Mesenchymal stem cell (in vitro differentiated cells and primary cell): ENCODE results near the gene TGFBI.

Experiments used
- DNase-seq: peaks from one replicate; pipeline ENCODE4 v3.0.0-alpha.2; 2013
- H2AFZ ChIP-seq: one replicate; pipeline ENCODE4 v1.6.1; 2013; ENCODE audit warnings: low read depth, mild to moderate bottlenecking, control low read depth, inconsistent platforms, low read length, moderate library complexity
- H2AK5ac ChIP-seq: 2 replicates; pipeline ENCODE4 v1.6.1; 2013; ENCODE audit warnings: low read length, moderate library complexity, mild to moderate bottlenecking, inconsistent platforms; ENCODE audit not compliant: severe bottlenecking
- H2BK120ac ChIP-seq: one replicate; pipeline ENCODE4 v1.6.1; 2013; ENCODE audit warnings: low read depth, mild to moderate bottlenecking, inconsistent platforms, low read length, moderate library complexity
- H2BK12ac ChIP-seq, 2 experiments: one replicate each; pipeline ENCODE4 v1.6.1; 2013; ENCODE audit warnings: inconsistent platforms in 2 of 2, low read length in 2 of 2, mild to moderate bottlenecking in 2 of 2, moderate library complexity in 2 of 2, control low read depth in 1 of 2
- H2BK15ac ChIP-seq: one replicate; pipeline ENCODE4 v1.6.1; 2013; ENCODE audit warnings: mild to moderate bottlenecking, low read depth, inconsistent platforms; ENCODE audit not compliant: poor library complexity, severe bottlenecking
- H2BK5ac ChIP-seq: 2 replicates; pipeline ENCODE4 v1.6.1; 2013; ENCODE audit warnings: low read depth, mild to moderate bottlenecking, low read length, control low read depth, inconsistent platforms; ENCODE audit not compliant: poor library complexity, severe bottlenecking
- H3K14ac ChIP-seq, 2 experiments: one replicate each; pipeline ENCODE4 v1.6.1; 2013; ENCODE audit warnings: inconsistent platforms in 2 of 2, low read length in 2 of 2, control low read depth in 1 of 2, mild to moderate bottlenecking in 1 of 2, moderate library complexity in 1 of 2
- H3K18ac ChIP-seq, 2 experiments: one replicate each; pipeline ENCODE4 v1.6.1; 2013; ENCODE audit warnings: inconsistent platforms in 2 of 2, low read length in 2 of 2, control low read depth in 1 of 2, low read depth in 1 of 2, mild to moderate bottlenecking in 1 of 2
- H3K23ac ChIP-seq, 2 experiments: one replicate each; pipeline ENCODE4 v1.6.1; 2013; ENCODE audit warnings: inconsistent platforms in 2 of 2, low read length in 2 of 2, mild to moderate bottlenecking in 2 of 2, moderate library complexity in 2 of 2, control low read depth in 1 of 2
- H3K27ac ChIP-seq: 2 replicates; pipeline ENCODE4 v1.5.1; 2013; ENCODE audit warnings: mild to moderate bottlenecking, moderate library complexity, low read length, control low read depth, inconsistent platforms; ENCODE audit not compliant: poor library complexity, severe bottlenecking
- H3K27me3 ChIP-seq, 2 experiments: 2 replicates each; pipeline versions ENCODE4 v1.6.1 to v1.7.0; 2013; ENCODE audit warnings: low read length in 2 of 2, mild to moderate bottlenecking in 2 of 2, moderate library complexity in 2 of 2, control low read depth in 1 of 2, inconsistent platforms in 1 of 2; ENCODE audit not compliant: control insufficient read depth in 1 of 2, insufficient read depth in 1 of 2
- H3K36me3 ChIP-seq, 2 experiments: 2 replicates each; pipeline versions ENCODE4 v1.6.1 to v1.7.0; 2013; ENCODE audit warnings: low read length in 2 of 2, control low read depth in 1 of 2, inconsistent platforms in 1 of 2, low read depth in 1 of 2, mild to moderate bottlenecking in 1 of 2; ENCODE audit not compliant: insufficient read depth in 2 of 2, control insufficient read depth in 1 of 2
- H3K4ac ChIP-seq, 2 experiments: one replicate each; pipeline ENCODE4 v1.6.1; 2013; ENCODE audit warnings: inconsistent platforms in 2 of 2, low read length in 2 of 2, mild to moderate bottlenecking in 2 of 2, moderate library complexity in 2 of 2, control low read depth in 1 of 2, low read depth in 1 of 2
- H3K4me1 ChIP-seq: 2 replicates; pipeline ENCODE4 v1.6.1; 2013; ENCODE audit warnings: low read depth, low read length, control low read depth; ENCODE audit not compliant: control insufficient read depth, insufficient read depth
- H3K4me2 ChIP-seq: 2 replicates; pipeline ENCODE4 v1.6.1; 2013; ENCODE audit warnings: low read length, mild to moderate bottlenecking, inconsistent platforms; ENCODE audit not compliant: poor library complexity, severe bottlenecking
- H3K4me3 ChIP-seq, 2 experiments: 2 replicates each; pipeline versions ENCODE4 v1.5.1 to v1.7.0; 2013; ENCODE audit warnings: low read length in 2 of 2, mild to moderate bottlenecking in 2 of 2, control low read depth in 1 of 2, low read depth in 1 of 2; ENCODE audit not compliant: insufficient read depth in 1 of 2
- H3K79me1 ChIP-seq: replicated peaks from 2 replicates; pipeline ENCODE4 v1.6.1; 2013; ENCODE audit warnings: mild to moderate bottlenecking, control low read depth, low read length, inconsistent platforms; ENCODE audit not compliant: poor library complexity, severe bottlenecking
- H3K9ac ChIP-seq: 2 replicates; pipeline ENCODE4 v1.7.0; 2013; ENCODE audit warnings: mild to moderate bottlenecking, low read length, moderate library complexity
- H3K9me3 ChIP-seq: 2 replicates; pipeline ENCODE4 v1.7.0; 2013; ENCODE audit warnings: mild to moderate bottlenecking, low read length; ENCODE audit not compliant: control insufficient read depth
- H4K8ac ChIP-seq: one replicate; pipeline ENCODE4 v1.6.1; 2013; ENCODE audit warnings: inconsistent platforms, mild to moderate bottlenecking, low read length, moderate library complexity
- H4K91ac ChIP-seq: one replicate; pipeline ENCODE4 v1.6.1; 2013; ENCODE audit warnings: mild to moderate bottlenecking, low read length, inconsistent platforms
- WGBS: methylation state at CpG from one replicate; pipeline ENCODE4 v1.1.7; 2013; ENCODE audit warnings: mixed read lengths; 5-methylcytosine and 5-hydroxymethylcytosine counted together

TGFBI gene

DNA sequence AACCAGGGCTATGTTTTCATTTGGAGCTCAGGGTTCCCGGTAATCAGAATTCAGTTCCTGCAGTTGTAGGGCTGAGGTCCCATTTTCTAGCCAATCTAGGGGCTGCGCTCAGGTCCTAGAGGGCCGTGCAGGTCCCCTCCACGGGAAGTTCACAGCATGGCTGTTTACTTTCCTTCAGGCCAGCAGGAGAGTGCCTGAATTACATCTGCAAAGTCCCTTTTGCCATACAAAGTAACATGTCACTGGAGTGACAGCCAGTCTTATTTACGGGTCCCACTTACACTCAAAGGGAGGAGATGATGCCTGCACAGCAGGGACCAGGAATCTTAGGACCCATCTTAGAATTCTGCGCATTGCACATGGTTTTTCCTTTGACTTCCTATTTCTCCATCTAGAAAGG lies 29.9 kb upstream of the TGFBI start:
- Histone ChIP-seq H2BK15ac (no peak overlapping the region), H4K8ac (peak overlapping the region; percentile 71), H2BK120ac (peak overlapping the region; percentile 85), H3K18ac (peak overlapping the region; percentile 87 to 88), H3K9me3 (no peaks in the 10 kb centered on the region), H3K4me1 (peaks cover 14% of the 10 kb centered on the region), H3K23ac (no peak overlapping the region), H3K4me3 (no peak overlapping the region), H3K4me2 (no peak overlapping the region), H3K27me3 (no peaks in the 10 kb centered on the region), H2AK5ac (peak overlapping the region; percentile 42), H4K91ac (peak overlapping the region; percentile 74), H3K14ac (no peak overlapping the region), H2BK12ac (peak overlapping the region; percentile 23 to 78), H3K79me1 (no peaks in the 10 kb centered on the region), H3K36me3 (no peaks in the 10 kb centered on the region), H3K27ac (no peak overlapping the region), H2AFZ (no peak overlapping the region), H3K9ac (no peak overlapping the region), H2BK5ac (no peak overlapping the region), H3K4ac (peak overlapping the region; percentile 57 to 77)
- DNase-seq: no peak
- WGBS: 58% methylated on average over 6 of the region's 6 CpGs

DNA sequence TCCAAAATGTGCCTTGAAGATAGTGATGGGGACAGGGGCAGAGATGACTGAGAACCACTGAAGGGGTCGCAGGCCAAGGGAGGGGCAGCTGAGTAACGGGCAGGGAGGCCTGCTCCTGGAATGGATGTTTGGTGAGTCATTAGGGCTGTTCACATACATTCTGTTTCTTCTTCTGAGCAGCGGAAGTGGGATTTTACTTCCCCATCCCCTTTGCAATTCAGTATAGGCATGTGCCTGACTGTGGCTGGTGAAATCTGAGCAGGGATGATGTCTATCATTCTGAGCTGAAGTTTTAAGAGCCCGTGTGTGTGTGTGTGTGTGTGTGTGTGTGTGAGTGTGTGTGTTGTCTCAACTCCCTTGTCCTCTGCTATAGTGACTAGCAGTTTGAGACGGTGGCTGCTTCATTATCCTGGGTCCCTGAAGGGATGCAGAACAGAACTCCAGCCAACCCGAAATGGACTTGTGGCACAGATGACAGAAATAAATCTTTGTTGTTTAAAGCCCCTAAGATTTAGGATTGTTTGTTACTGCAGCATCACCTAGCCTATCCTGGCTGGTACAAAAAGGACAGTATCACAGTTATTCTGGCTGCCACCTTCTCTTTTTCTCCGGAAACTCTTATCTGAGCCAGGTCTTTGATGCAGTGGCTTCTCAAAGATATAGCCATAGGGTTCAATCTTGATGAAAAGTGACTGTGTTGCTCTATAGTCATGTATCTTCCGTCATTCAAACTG lies 29.2 kb upstream of the TGFBI start:
- Histone ChIP-seq H3K4me3 (no peak overlapping the region), H3K9ac (no peak overlapping the region), H3K23ac (no peak overlapping the region), H2BK5ac (no peak overlapping the region), H2BK15ac (no peak overlapping the region), H3K4me1 (peaks cover 14% of the 10 kb centered on the region), H4K8ac (peak overlapping the region; percentile 71), H2BK12ac (peak overlapping the region; percentile 56 to 78), H3K14ac (no peak overlapping the region), H3K9me3 (no peaks in the 10 kb centered on the region), H3K27ac (no peak overlapping the region), H4K91ac (peak overlapping the region; percentile 74), H2AFZ (no peak overlapping the region), H3K4me2 (no peak overlapping the region), H3K27me3 (no peaks in the 10 kb centered on the region), H2BK120ac (no peak overlapping the region), H3K36me3 (no peaks in the 10 kb centered on the region), H2AK5ac (no peak overlapping the region), H3K79me1 (no peaks in the 10 kb centered on the region), H3K18ac (peak overlapping the region; percentile 87 to 88), H3K4ac (peak overlapping the region in 1 of 2 experiments; percentile 59)
- 23% methylated on average over 6 of the region's 8 CpGs for WGBS
- peak; percentile 92 for DNase-seq

DNA sequence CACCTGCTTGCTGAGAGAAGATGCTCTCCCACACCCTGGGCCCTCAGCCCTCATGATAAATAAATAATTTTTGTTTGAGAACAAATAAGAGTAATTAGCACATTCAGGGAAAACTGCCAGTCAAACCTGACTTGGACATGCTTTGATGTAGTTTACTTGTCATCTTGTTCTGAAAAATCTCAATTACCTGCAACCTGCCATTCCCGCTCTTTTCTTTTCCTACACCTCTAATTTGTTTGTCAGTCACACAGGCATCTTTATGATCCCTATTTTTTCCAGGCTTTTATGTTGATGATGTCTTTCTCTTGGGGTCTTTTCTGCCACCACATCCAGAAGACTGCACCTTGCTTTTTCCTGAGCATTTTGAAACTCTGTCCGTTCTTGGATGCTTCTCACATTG lies 28.6 kb upstream of the TGFBI start:
- peak overlapping the region; percentile 45 for H2AK5ac ChIP-seq
- H3K27ac ChIP-seq: no peak overlapping the region
- peaks cover 14% of the 10 kb centered on the region for H3K4me1 ChIP-seq
- H3K18ac ChIP-seq: peak overlapping the region; percentile 37 to 87
- H3K14ac ChIP-seq: no peak overlapping the region
- WGBS: 90% methylated on average over 2 of the region's 2 CpGs
- no peak overlapping the region for H3K9ac ChIP-seq
- H3K4ac ChIP-seq: peak overlapping the region in 1 of 2 experiments; percentile 59
- H2BK15ac ChIP-seq: no peak overlapping the region
- no peaks in the 10 kb centered on the region for H3K9me3 ChIP-seq
- no peak overlapping the region for H3K23ac ChIP-seq
- peak overlapping the region; percentile 74 for H4K91ac ChIP-seq
- H2BK5ac ChIP-seq: no peak overlapping the region
- H3K79me1 ChIP-seq: no peaks in the 10 kb centered on the region
- peak overlapping the region; percentile 4 for H4K8ac ChIP-seq
- peak overlapping the region; percentile 52 to 96 for H2BK12ac ChIP-seq
- H2AFZ ChIP-seq: no peak overlapping the region
- H3K4me3 ChIP-seq: no peak overlapping the region
- no peaks in the 10 kb centered on the region for H3K27me3 ChIP-seq
- H3K4me2 ChIP-seq: no peak overlapping the region
- H2BK120ac ChIP-seq: no peak overlapping the region
- no peaks in the 10 kb centered on the region for H3K36me3 ChIP-seq
- DNase-seq: no peak

DNA sequence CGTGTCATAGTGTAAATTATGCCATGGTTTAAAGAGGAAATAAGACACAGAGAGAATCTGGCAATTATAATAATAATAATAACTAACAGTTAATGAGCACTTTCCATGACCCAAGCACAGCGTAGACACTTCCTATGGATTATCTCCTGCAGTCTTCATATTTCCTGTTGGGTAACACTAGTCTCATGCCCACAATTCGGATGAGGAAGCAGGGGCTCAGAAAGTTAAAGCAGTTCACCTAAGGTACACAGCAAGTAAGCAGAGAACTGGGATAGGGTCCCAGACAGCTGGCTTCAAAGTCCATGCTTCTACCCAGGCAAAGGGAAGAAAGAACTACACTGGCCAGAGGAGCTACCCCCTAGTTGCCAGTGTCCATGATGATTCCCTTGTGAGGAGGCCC lies 27.9 kb upstream of the TGFBI start:
- Histone ChIP-seq H2BK15ac (peak overlapping the region; percentile 97), H3K23ac (no peak overlapping the region), H4K8ac (peak overlapping the region; percentile 51), H4K91ac (peak overlapping the region; percentile 91), H3K4me2 (no peak overlapping the region), H3K4me1 (peaks cover 16% of the 10 kb centered on the region), H3K9me3 (no peaks in the 10 kb centered on the region), H3K4me3 (no peak overlapping the region), H3K27ac (no peak overlapping the region), H2AK5ac (peak overlapping the region; percentile 13), H2BK5ac (no peak overlapping the region), H3K4ac (peak overlapping the region; percentile 77 to 94), H3K9ac (no peak overlapping the region), H3K14ac (peak overlapping the region in 1 of 2 experiments; percentile 80), H3K79me1 (no peaks in the 10 kb centered on the region), H3K18ac (peak overlapping the region; percentile 68 to 85), H3K27me3 (no peaks in the 10 kb centered on the region), H3K36me3 (no peaks in the 10 kb centered on the region), H2BK12ac (peak overlapping the region; percentile 76 to 97), H2BK120ac (peak overlapping the region; percentile 82), H2AFZ (no peak overlapping the region)
- WGBS: 87% methylated on average over 2 of the region's 3 CpGs
- no peak for DNase-seq
